MCF 10A (cell line): ENCODE data around the gene LYG2. TPM values are rescaled to one million over a fixed set of nuclear protein-coding genes. Genes with fewer than 3 reads are reported as not detected.
A peak's percentile ranks its signal among the peaks of the same experiment; 100 is the strongest.
"Not testable (repeated sequence)": the region's sequence is repeated elsewhere in the genome, so short reads cannot be mapped to it uniquely, and the experiment has no call there.

Experiments used
- BruUV-seq: library from RNA; stranded (reverse); fragments of 400-500 nt; replicated peaks from 2 replicates; lab custom pipeline; 2021; lab: Mats Ljungman, UMichigan
- CTCF ChIA-PET: fragments of 300-600 bp; sonication (Branson Sonifier 250); formaldehyde crosslinking; extraction: SDS; loops from one replicate; lab custom pipeline; 2021; ENCODE audit warnings: antibody characterized with exemption, inconsistent platforms; lab: Yijun Ruan, JAX
- POLR2A ChIA-PET: fragments of 300-600, 350-650 bp; sonication (Branson Sonifier 250); formaldehyde crosslinking; extraction: SDS; loops from one replicate; lab custom pipeline; 2020; ENCODE audit warnings: antibody characterized with exemption, inconsistent platforms; lab: Yijun Ruan, JAX
- DNase-seq: peaks from one replicate; pipeline ENCODE4 v3.0.0-alpha.2; 2018; ENCODE audit not compliant: unreplicated experiment
- H3K27ac Mint-ChIP-seq: one replicate; pipeline ENCODE4 v1.8.0; 2022; ENCODE audit warnings: mild to moderate bottlenecking, low read depth, mixed read lengths; ENCODE audit not compliant: unreplicated experiment
- H3K27me3 Mint-ChIP-seq: one replicate; pipeline ENCODE4 v1.8.0; 2022; ENCODE audit warnings: mixed read lengths; ENCODE audit not compliant: insufficient read depth, unreplicated experiment
- H3K36me3 Mint-ChIP-seq: one replicate; pipeline ENCODE4 v1.8.0; 2022; ENCODE audit warnings: mild to moderate bottlenecking, moderate library complexity, mixed read lengths; ENCODE audit not compliant: insufficient read depth, unreplicated experiment
- H3K4me1 Mint-ChIP-seq: one replicate; pipeline ENCODE4 v1.8.0; 2022; ENCODE audit warnings: mixed read lengths; ENCODE audit not compliant: insufficient read depth, unreplicated experiment
- H3K4me3 Mint-ChIP-seq: one replicate; pipeline ENCODE4 v1.8.0; 2022; ENCODE audit warnings: mild to moderate bottlenecking, moderate library complexity, mixed read lengths; ENCODE audit not compliant: unreplicated experiment
- H3K9me3 Mint-ChIP-seq: one replicate; pipeline ENCODE4 v1.8.0; 2022; ENCODE audit warnings: mixed read lengths; ENCODE audit not compliant: unreplicated experiment
- intact Hi-C: fragments of 100-400 bp; cut with micrococcal nuclease; formaldehyde crosslinking; loops from 2 replicates; pipeline ENCODE4 v1.14.1; 2022
- total RNA-seq: library from RNA; stranded (reverse); gene quantifications from 2 replicates; pipeline ENCODE4 v1.2.3, GENCODE V29; 2022
- TF ChIP-seq, protein P1 (sequence below): fragments of 200-600 bp; IDR thresholded peaks from one replicate; pipeline ENCODE4 v1.8.0; 2022; ENCODE audit warnings: antibody characterized with exemption, mild to moderate bottlenecking; ENCODE audit not compliant: unreplicated experiment

The LYG2 gene
- total RNA-seq, 1 experiment from 2014 or later: not detected

DNA sequence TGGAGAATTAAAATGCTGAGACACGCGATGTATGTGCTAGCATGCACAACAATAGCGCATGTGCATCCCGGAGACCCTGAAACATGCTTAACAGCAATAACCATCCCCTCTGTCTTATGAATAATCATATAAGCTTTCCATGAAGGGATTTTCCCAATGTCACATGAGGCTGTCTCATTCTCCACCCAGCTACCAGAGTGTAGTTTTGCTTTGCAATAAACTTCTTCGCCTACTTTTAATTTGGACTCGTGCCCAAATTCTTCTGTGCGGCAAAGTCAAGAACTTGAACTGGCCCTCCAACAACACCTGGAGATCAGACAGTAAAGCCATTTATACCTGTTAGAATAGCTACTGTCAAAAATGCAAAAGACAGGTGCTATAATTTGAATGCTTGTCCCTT, 30.1 kb upstream of the LYG2 start:
- no peak for DNase-seq
- BruUV-seq: no TSS peak
- TF ChIP-seq, protein P1, sequence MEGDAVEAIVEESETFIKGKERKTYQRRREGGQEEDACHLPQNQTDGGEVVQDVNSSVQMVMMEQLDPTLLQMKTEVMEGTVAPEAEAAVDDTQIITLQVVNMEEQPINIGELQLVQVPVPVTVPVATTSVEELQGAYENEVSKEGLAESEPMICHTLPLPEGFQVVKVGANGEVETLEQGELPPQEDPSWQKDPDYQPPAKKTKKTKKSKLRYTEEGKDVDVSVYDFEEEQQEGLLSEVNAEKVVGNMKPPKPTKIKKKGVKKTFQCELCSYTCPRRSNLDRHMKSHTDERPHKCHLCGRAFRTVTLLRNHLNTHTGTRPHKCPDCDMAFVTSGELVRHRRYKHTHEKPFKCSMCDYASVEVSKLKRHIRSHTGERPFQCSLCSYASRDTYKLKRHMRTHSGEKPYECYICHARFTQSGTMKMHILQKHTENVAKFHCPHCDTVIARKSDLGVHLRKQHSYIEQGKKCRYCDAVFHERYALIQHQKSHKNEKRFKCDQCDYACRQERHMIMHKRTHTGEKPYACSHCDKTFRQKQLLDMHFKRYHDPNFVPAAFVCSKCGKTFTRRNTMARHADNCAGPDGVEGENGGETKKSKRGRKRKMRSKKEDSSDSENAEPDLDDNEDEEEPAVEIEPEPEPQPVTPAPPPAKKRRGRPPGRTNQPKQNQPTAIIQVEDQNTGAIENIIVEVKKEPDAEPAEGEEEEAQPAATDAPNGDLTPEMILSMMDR: no peak
- H3K27ac Mint-ChIP-seq: no peak overlapping the region
- H3K9me3 Mint-ChIP-seq: no peaks in the 10 kb centered on the region
- peaks cover 6% of the 10 kb centered on the region for H3K36me3 Mint-ChIP-seq
- H3K4me1 Mint-ChIP-seq: no peaks in the 10 kb centered on the region
- POLR2A ChIA-PET: no interaction called here
- CTCF ChIA-PET: no interaction called here
- intact Hi-C loops: no loop called here
- H3K27me3 Mint-ChIP-seq: no peaks in the 10 kb centered on the region
- H3K4me3 Mint-ChIP-seq: no peak overlapping the region

DNA sequence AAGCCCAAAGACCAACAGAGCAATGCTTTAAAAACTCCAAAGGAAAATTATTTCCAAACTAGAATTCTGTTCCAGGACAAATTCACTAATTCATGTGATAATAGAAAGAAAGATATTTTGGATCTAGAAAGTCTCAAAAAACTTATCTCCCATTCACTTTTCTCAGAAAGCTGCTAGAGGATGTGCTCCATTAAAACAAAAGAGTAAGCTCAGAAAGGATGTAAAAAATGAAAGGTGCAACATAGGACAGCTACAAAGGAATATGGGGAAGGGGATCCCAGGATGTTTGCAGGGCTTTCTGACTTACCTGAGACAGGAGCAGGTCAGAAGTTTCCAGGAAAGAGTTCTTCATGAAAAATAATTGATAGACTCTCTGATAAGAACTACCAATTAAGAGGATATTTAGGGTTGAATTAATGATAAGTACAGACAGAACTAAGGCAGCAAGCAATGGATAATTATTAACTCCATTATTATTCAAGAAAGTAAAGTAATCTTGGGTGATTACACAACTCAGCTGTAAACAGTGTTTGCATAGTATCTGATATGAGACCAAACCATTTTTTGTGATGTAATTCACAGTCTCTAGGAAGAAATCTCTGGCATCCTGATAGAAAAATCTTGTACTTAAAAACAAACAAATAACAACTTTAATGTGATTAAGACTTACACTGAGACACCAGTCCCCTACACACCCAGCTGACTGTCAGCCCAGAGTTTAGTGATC, 24.7 kb upstream of the LYG2 start:
- CTCF ChIA-PET: interaction anchor here (0.6 kb wide), 2 partner anchors 107 to 163 kb away, joined by 3 to 4 read pairs; no protein-coding TSS in a partner anchor
- Mint-ChIP-seq H3K9me3 (no peaks in the 10 kb centered on the region), H3K4me3 (no peak overlapping the region), H3K27ac (no peak overlapping the region), H3K36me3 (no peaks in the 10 kb centered on the region), H3K4me1 (peaks cover 12% of the 10 kb centered on the region), H3K27me3 (no peaks in the 10 kb centered on the region)
- intact Hi-C loops: no loop called here
- no TSS peak for BruUV-seq
- no peak for DNase-seq
- POLR2A ChIA-PET: interaction anchor here (1.3 kb wide), 1 partner anchor 140 kb away, joined by 3 read pairs; no protein-coding TSS in a partner anchor
- TF ChIP-seq, protein P1: no peak

DNA sequence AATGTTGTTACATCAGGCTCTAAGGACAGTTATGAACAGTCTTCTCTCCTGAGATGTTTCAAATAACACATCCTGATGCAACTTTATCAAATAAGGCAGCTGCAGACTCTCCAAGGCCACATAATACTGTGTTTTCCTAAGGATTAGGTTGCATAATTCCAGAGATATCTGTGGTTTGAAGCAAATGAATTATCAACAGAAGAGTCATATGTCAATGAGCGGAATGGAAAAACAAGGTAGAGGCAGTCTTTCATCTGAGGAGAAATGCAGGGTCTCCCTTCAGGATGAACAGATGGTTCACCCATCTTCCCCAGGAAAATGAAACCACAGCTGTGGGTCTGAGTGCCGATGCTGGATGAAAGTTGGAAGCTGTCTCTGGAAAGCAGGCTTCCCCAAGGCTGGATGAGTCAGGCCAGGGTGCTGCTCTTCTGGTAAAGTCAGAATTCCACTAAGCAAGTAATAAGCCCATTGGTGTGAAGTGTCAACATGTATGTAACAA, 23.4 kb upstream of the LYG2 start:
- POLR2A ChIA-PET: interaction anchor here (1.0 to 1.8 kb wide), 3 partner anchors 57 to 97 kb away, joined by 3 to 6 read pairs (median 4); partner anchors contain the start of genes EIF5B, MRPL30 and TXNDC9
- H3K4me3 Mint-ChIP-seq: peak overlapping the region; percentile 55
- H3K9me3 Mint-ChIP-seq: no peaks in the 10 kb centered on the region
- TF ChIP-seq, protein P1: no peak
- intact Hi-C loops: no loop called here
- H3K27me3 Mint-ChIP-seq: no peaks in the 10 kb centered on the region
- DNase-seq: peak; percentile 66
- CTCF ChIA-PET: interaction anchor here (0.6 to 1.0 kb wide), 3 partner anchors 98 to 645 kb away, joined by 3 read pairs; partner anchors contain the start of gene MRPL30
- H3K4me1 Mint-ChIP-seq: peaks cover 12% of the 10 kb centered on the region
- no TSS peak for BruUV-seq
- H3K36me3 Mint-ChIP-seq: no peaks in the 10 kb centered on the region
- H3K27ac Mint-ChIP-seq: peak overlapping the region; percentile 68

DNA sequence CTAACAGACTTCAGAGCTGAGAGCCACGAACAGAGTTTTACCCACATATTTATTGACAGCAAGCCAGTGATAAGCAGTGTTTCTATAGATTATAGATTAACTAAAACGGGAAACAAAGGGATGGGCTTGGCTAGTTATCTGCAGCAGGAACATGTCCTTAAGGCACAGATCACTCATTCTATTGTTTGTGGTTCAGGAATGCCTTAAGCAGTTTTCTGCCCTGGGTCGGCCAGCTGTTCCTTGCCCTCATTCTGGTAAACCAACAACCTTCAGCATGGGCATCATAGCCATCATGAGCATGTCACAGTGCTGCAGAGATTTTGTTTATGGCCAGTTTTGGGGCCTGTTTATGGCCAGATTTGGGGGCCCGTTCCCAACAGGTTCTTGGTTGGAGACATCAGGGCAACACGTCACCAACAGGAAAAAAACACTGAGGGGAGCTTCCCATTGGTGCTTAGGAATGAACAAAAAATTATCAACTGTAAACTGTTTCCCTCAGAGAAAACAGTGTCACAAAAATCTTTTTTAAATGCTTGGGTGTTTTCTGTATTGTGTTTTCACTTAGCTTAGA, 22.8 kb upstream of the LYG2 start:
- BruUV-seq, DNase-seq, H3K9me3 Mint-ChIP-seq, H3K36me3 Mint-ChIP-seq, intact Hi-C loops, H3K27me3 Mint-ChIP-seq: not testable (repeated sequence)
- ChIA-PET CTCF (interaction anchor here (0.6 to 1.1 kb wide), 4 partner anchors 18 to 644 kb away, joined by 3 to 4 read pairs (median 3); no protein-coding TSS in a partner anchor), POLR2A (interaction anchor here (0.6 to 1.8 kb wide), 5 partner anchors 24 to 97 kb away, joined by 3 to 6 read pairs (median 4); partner anchors contain the start of genes EIF5B, MRPL30 and TXNDC9)
- H3K27ac Mint-ChIP-seq: peak overlapping the region; percentile 68
- peaks cover 12% of the 10 kb centered on the region for H3K4me1 Mint-ChIP-seq
- H3K4me3 Mint-ChIP-seq: peak overlapping the region; percentile 55
